Testis (tissue), 3 donors: Measurements from ENCODE around the gene KLF3. TPM values are rescaled to one million over a fixed set of nuclear protein-coding genes. Genes with fewer than 3 reads are reported as not detected.

ENCODE experiments used
- DNase-seq: peaks from one replicate; pipeline ENCODE4 v3.0.0-alpha.2; 2019
- H3K27ac ChIP-seq, 2 donors: fragments of 200-600 bp; sonication (generic); one replicate each; pipeline ENCODE4 v1.5.1; 2019
- H3K27me3 ChIP-seq: fragments of 200-600 bp; sonication (generic); one replicate; pipeline ENCODE4 v1.5.1; 2019
- H3K36me3 ChIP-seq: fragments of 200-600 bp; sonication (generic); one replicate; pipeline ENCODE4 v1.5.1; 2017; ENCODE audit warnings: low read depth; ENCODE audit errors: missing control alignments
- H3K4me1 ChIP-seq: fragments of 200-600 bp; sonication (generic); one replicate; pipeline ENCODE4 v1.5.1; 2019
- H3K4me3 ChIP-seq, 2 donors: fragments of 200-600 bp; sonication (generic); one replicate each; pipeline ENCODE4 v1.5.1; 2017 to 2019
- H3K9me3 ChIP-seq: fragments of 200-600 bp; sonication (generic); one replicate; pipeline ENCODE4 v1.5.1; 2017
- POLR2A ChIP-seq: fragments of 450-650 bp; IDR thresholded peaks from one replicate; pipeline ENCODE4 v1.6.1; 2017; ENCODE audit warnings: antibody characterized with exemption, mild to moderate bottlenecking, moderate library complexity
- WGBS, 2 donors: methylation state at CpG; one replicate each; pipeline ENCODE4 v1.1.5; 2018; 5-methylcytosine and 5-hydroxymethylcytosine counted together
- intact Hi-C: fragments of 100-400 bp; cut with DNase I; formaldehyde crosslinking; loops from one replicate; pipeline ENCODE4 v1.15.1; 2023; ENCODE audit warnings: low total_unique reads
- polyA plus RNA-seq: library from polyadenylated mRNA; stranded (reverse); fragments of 350-450 nt; fragmentation: Illumina TruSeq; extraction: RNeasy Lipid Tissue Mini Kit (QIAGEN cat#74804); gene quantifications from one replicate; pipeline ENCODE4 v1.2.3, GENCODE V29; 2014; ENCODE audit warnings: low read depth, low replicate concordance; ENCODE audit not compliant: insufficient read depth
- total RNA-seq, 2 donors: library from RNA; depleted of rRNA; stranded (reverse); fragments of >200 nt; gene quantifications; one replicate each; pipeline ENCODE4 v1.2.3, GENCODE V29; 2016
- TF ChIP-seq, protein P1 (sequence below), 3 experiments: fragments of 450-650 bp in 2 of 3; fragments of 200-600 bp in 1 of 3; sonication (generic) in 1 of 3; IDR thresholded peaks; one replicate each; pipeline ENCODE4 v1.5.1; 2016 to 2019; ENCODE audit warnings: antibody characterized with exemption in 3 of 3, mild to moderate bottlenecking in 2 of 3, moderate library complexity in 1 of 3

Gene KLF3
- total and polyA plus RNA-seq, 3 donors from 2014 or later: 16.4 to 24.6 (median 21.2) TPM

GRCh38 chr4:38650133-38650532 is 13.9 kb upstream of the KLF3 start:
- DNase-seq: no peak
- intact Hi-C loops: no loop called here

DNA sequence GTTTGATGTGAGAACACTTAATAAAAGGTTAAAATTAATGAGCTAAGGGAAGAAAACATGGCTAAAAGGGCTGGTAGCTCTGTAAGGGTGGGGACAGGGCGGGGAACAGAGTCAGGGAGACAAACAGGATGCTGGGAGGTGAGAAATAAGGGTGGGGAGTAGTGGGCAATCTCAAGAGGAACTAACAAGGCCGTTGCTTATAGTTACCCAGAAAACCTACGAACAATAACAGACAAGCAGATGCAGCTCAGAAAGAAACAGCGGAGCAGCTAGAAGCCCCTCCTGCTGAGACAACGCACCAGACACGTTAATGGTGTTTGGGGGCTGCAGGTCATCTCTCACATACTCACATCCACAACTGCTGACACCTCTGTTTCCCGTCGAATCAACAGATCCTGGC is 9.7 kb upstream of the KLF3 start:
- Histone ChIP-seq H3K27me3 (no peaks in the 10 kb centered on the region), H3K4me3 (no peak overlapping the region), H3K4me1 (no peaks in the 10 kb centered on the region), H3K9me3 (no peaks in the 10 kb centered on the region), H3K27ac (no peak overlapping the region), H3K36me3 (no peaks in the 10 kb centered on the region)
- intact Hi-C loops: no loop called here
- TF ChIP-seq, protein P1, sequence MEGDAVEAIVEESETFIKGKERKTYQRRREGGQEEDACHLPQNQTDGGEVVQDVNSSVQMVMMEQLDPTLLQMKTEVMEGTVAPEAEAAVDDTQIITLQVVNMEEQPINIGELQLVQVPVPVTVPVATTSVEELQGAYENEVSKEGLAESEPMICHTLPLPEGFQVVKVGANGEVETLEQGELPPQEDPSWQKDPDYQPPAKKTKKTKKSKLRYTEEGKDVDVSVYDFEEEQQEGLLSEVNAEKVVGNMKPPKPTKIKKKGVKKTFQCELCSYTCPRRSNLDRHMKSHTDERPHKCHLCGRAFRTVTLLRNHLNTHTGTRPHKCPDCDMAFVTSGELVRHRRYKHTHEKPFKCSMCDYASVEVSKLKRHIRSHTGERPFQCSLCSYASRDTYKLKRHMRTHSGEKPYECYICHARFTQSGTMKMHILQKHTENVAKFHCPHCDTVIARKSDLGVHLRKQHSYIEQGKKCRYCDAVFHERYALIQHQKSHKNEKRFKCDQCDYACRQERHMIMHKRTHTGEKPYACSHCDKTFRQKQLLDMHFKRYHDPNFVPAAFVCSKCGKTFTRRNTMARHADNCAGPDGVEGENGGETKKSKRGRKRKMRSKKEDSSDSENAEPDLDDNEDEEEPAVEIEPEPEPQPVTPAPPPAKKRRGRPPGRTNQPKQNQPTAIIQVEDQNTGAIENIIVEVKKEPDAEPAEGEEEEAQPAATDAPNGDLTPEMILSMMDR (IDR thresholded peaks at IDR 0.05): no peak
- no peak for TF ChIP-seq POLR2A
- 65 to 79% methylated on average over 7 to 8 of the region's 8 CpGs for WGBS, 2 donors
- DNase-seq: no peak

More at GRCh38 chr4:38650133-38650532, 13.9 kb upstream of the KLF3 start:
- Histone ChIP-seq H3K27ac (no peak overlapping the region), H3K36me3 (no peaks in the 10 kb centered on the region), H3K9me3 (no peaks in the 10 kb centered on the region), H3K4me3 (no peak overlapping the region), H3K27me3 (no peaks in the 10 kb centered on the region), H3K4me1 (no peaks in the 10 kb centered on the region)
- 89% methylated on average over 9 of the region's 9 CpGs for WGBS, 2 donors
- TF ChIP-seq POLR2A: no peak

DNA sequence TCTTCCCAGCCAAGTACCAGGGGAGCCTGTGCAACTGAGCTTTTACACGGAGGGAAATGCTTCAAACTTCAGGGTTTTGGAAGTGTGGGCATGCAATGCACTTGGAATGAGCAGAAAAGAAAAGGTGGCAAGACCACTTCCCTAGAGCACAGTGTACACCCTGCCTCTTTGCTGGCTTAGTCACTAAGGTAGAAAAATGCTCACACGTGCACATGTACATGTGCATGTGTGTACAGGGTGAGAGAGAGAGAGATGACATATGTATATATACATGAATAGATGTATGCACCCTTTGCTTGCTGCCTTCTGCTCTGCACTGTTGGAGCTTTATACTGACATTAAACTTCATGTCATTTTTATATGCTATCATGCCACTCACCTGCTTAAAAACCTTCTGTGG is 7.9 kb upstream of the KLF3 start:
- TF ChIP-seq, protein P1 (IDR thresholded peaks at IDR 0.05): no peak
- no peak for TF ChIP-seq POLR2A
- H3K4me3 ChIP-seq: no peak overlapping the region
- no peaks in the 10 kb centered on the region for H3K27me3 ChIP-seq
- intact Hi-C loops: no loop called here
- no peaks in the 10 kb centered on the region for H3K36me3 ChIP-seq
- 68 to 69% methylated on average over 2 of the region's 2 CpGs for WGBS, 2 donors
- no peaks in the 10 kb centered on the region for H3K9me3 ChIP-seq
- no peaks in the 10 kb centered on the region for H3K4me1 ChIP-seq
- no peak for DNase-seq
- H3K27ac ChIP-seq: no peak overlapping the region

GRCh38 chr4:38659346-38659745 is 4.7 kb upstream of the KLF3 start:
- Histone ChIP-seq H3K9me3 (no peaks in the 10 kb centered on the region), H3K4me3 (no peak overlapping the region), H3K27me3 (no peaks in the 10 kb centered on the region), H3K36me3 (no peaks in the 10 kb centered on the region), H3K4me1 (peaks cover 7% of the 10 kb centered on the region), H3K27ac (no peak overlapping the region)
- intact Hi-C loops: no loop called here
- DNase-seq: no peak
- 78 to 79% methylated on average over 3 of the region's 3 CpGs for WGBS, 2 donors
- TF ChIP-seq, protein P1 (IDR thresholded peaks at IDR 0.05): no peak
- TF ChIP-seq POLR2A: no peak

DNA sequence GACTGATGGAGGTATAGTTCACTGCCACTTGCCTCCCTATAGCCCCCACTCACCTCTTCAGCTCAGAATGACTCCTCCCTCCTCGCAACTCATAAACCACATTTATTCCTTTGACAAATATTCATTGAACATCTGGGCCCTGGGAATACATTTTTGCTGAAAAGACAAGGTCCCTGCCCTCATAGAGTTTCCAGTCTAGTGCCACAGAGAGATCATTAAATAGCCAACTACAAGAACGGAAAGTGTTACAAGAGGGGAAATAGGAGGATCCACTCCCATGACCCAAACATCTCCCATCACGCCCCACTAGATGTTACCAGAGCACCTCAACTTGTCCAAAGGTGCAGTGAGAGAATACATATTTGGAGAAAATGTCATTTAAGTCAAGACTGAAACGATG is 3.2 kb upstream of the KLF3 start:
- H3K27ac ChIP-seq: no peak overlapping the region
- peaks cover 7% of the 10 kb centered on the region for H3K4me1 ChIP-seq
- intact Hi-C loops: no loop called here
- no peaks in the 10 kb centered on the region for H3K9me3 ChIP-seq
- DNase-seq: no peak
- no peak overlapping the region for H3K4me3 ChIP-seq
- no peaks in the 10 kb centered on the region for H3K27me3 ChIP-seq
- no peaks in the 10 kb centered on the region for H3K36me3 ChIP-seq
- WGBS, 2 donors: 79 to 85% methylated on average over 4 of the region's 4 CpGs
- TF ChIP-seq, protein P1 (IDR thresholded peaks at IDR 0.05): no peak
